Testis (tissue), 3 donors: Measurements from ENCODE around the gene FAM81A. TPM values are rescaled to one million over a fixed set of nuclear protein-coding genes. Genes with fewer than 3 reads are reported as not detected.

Experiments
- DNase-seq: peaks from one replicate; pipeline ENCODE4 v3.0.0-alpha.2; 2019
- H3K27ac ChIP-seq, 2 donors: fragments of 200-600 bp; sonication (generic); one replicate each; pipeline ENCODE4 v1.5.1; 2019
- H3K27me3 ChIP-seq: fragments of 200-600 bp; sonication (generic); one replicate; pipeline ENCODE4 v1.5.1; 2019
- H3K36me3 ChIP-seq: fragments of 200-600 bp; sonication (generic); one replicate; pipeline ENCODE4 v1.5.1; 2017; ENCODE audit warnings: low read depth; ENCODE audit errors: missing control alignments
- H3K4me1 ChIP-seq: fragments of 200-600 bp; sonication (generic); one replicate; pipeline ENCODE4 v1.5.1; 2019
- H3K4me3 ChIP-seq, 2 donors: fragments of 200-600 bp; sonication (generic); one replicate each; pipeline ENCODE4 v1.5.1; 2017 to 2019
- H3K9me3 ChIP-seq: fragments of 200-600 bp; sonication (generic); one replicate; pipeline ENCODE4 v1.5.1; 2017
- CTCF ChIP-seq, 3 experiments: fragments of 450-650 bp in 2 of 3; fragments of 200-600 bp in 1 of 3; sonication (generic) in 1 of 3; IDR thresholded peaks; one replicate each; pipeline ENCODE4 v1.5.1; 2016 to 2019; ENCODE audit warnings: antibody characterized with exemption in 3 of 3, mild to moderate bottlenecking in 2 of 3, moderate library complexity in 1 of 3
- POLR2A ChIP-seq: fragments of 450-650 bp; IDR thresholded peaks from one replicate; pipeline ENCODE4 v1.6.1; 2017; ENCODE audit warnings: antibody characterized with exemption, mild to moderate bottlenecking, moderate library complexity
- WGBS, 2 donors: methylation state at CpG; one replicate each; pipeline ENCODE4 v1.1.5; 2018; 5-methylcytosine and 5-hydroxymethylcytosine counted together
- intact Hi-C: fragments of 100-400 bp; cut with DNase I; formaldehyde crosslinking; loops from one replicate; pipeline ENCODE4 v1.15.1; 2023; ENCODE audit warnings: low total_unique reads
- polyA plus RNA-seq: library from polyadenylated mRNA; stranded (reverse); fragments of 350-450 nt; fragmentation: Illumina TruSeq; extraction: RNeasy Lipid Tissue Mini Kit (QIAGEN cat#74804); gene quantifications from one replicate; pipeline ENCODE4 v1.2.3, GENCODE V29; 2014; ENCODE audit warnings: low read depth, low replicate concordance; ENCODE audit not compliant: insufficient read depth
- total RNA-seq, 2 donors: library from RNA; depleted of rRNA; stranded (reverse); fragments of >200 nt; gene quantifications; one replicate each; pipeline ENCODE4 v1.2.3, GENCODE V29; 2016

Gene FAM81A
- total and polyA plus RNA-seq, 3 donors from 2014 or later, result 4.4 to 5.6 (median 5.1) TPM

GRCh38 chr15:59539799-59540198, 101.8 kb downstream of the FAM81A start:
- no peaks in the 10 kb centered on the region for H3K36me3 ChIP-seq
- H3K27ac ChIP-seq, result no peak overlapping the region
- no peak overlapping the region for H3K4me3 ChIP-seq
- no peaks in the 10 kb centered on the region for H3K27me3 ChIP-seq
- intact Hi-C loops, result no loop called here
- H3K4me1 ChIP-seq, result no peaks in the 10 kb centered on the region
- 83 to 94% methylated on average over 3 of the region's 3 CpGs for WGBS, 2 donors
- no peaks in the 10 kb centered on the region for H3K9me3 ChIP-seq
- no peak for DNase-seq
- TF ChIP-seq CTCF (IDR thresholded peaks at IDR 0.05) (no peak), POLR2A (no peak)

GRCh38 chr15:59540654-59541053, 102.7 kb downstream of the FAM81A start:
- TF ChIP-seq POLR2A, result no peak
- TF ChIP-seq CTCF (IDR thresholded peaks at IDR 0.05), result no peak
- Histone ChIP-seq H3K36me3 (no peaks in the 10 kb centered on the region), H3K9me3 (no peaks in the 10 kb centered on the region), H3K27ac (no peak overlapping the region), H3K27me3 (no peaks in the 10 kb centered on the region), H3K4me1 (no peaks in the 10 kb centered on the region), H3K4me3 (no peak overlapping the region)
- WGBS, 2 donors, result 62 to 68% methylated on average over 3 of the region's 3 CpGs
- intact Hi-C loops, result no loop called here
- DNase-seq, result no peak

GRCh38 chr15:59541750-59542149, 103.8 kb downstream of the FAM81A start:
- H3K27ac ChIP-seq, result no peak overlapping the region
- 82 to 89% methylated on average over 7 to 8 of the region's 8 CpGs for WGBS, 2 donors
- intact Hi-C loops, result no loop called here

DNA sequence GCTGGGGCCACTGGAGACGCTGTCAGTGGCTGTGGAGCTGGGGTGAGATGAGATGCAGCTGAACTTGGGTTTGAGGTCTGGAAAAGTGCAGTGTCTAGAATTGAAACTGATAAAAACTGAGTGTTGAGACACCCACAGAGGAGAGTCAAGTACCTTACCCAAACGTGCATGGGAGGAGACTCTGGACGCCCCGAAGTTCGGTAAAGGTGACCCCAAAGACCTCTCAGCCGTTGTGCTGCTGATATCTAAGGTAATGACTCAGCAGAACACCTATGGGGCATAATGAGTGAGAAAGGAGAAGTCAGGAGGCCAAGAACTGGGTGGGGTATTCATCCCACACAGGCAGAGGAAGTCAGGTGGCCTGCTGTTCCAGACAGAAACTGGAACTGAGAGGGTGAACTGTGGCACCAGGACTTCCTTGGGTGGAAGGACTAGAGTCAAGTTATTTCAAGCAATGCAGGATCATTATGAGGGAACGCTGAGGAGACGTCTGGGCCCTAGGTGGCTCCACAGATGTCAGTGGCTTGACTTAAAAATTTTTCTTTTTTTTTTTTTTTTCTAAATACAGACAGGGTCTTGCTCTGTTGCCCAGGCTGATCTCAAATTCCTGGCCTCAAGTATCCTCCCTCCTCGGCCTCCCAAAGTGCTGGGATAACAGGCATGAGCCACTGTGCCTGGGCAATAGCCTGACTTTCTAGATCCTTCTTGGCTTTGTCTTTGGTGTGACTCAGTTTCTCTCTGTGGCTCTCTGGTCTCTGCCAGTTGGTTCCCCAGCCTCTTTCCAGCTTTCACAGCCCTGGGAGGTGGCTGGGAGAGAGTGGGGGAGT, 105.9 kb downstream of the FAM81A start:
- intact Hi-C loops, result no loop called here
- H3K27me3 ChIP-seq, result no peaks in the 10 kb centered on the region
- no peak overlapping the region for H3K4me3 ChIP-seq
- no peaks in the 10 kb centered on the region for H3K4me1 ChIP-seq
- H3K36me3 ChIP-seq, result no peaks in the 10 kb centered on the region
- no peak overlapping the region for H3K27ac ChIP-seq
- no peak for DNase-seq
- TF ChIP-seq CTCF (IDR thresholded peaks at IDR 0.05), result no peak
- 76 to 78% methylated on average over 9 of the region's 9 CpGs for WGBS, 2 donors
- no peaks in the 10 kb centered on the region for H3K9me3 ChIP-seq

More at GRCh38 chr15:59541750-59542149, 103.8 kb downstream of the FAM81A start:
- Histone ChIP-seq H3K4me1 (no peaks in the 10 kb centered on the region), H3K36me3 (no peaks in the 10 kb centered on the region), H3K9me3 (no peaks in the 10 kb centered on the region), H3K27me3 (no peaks in the 10 kb centered on the region), H3K4me3 (no peak overlapping the region)
- TF ChIP-seq POLR2A, result no peak
- DNase-seq, result no peak

DNA sequence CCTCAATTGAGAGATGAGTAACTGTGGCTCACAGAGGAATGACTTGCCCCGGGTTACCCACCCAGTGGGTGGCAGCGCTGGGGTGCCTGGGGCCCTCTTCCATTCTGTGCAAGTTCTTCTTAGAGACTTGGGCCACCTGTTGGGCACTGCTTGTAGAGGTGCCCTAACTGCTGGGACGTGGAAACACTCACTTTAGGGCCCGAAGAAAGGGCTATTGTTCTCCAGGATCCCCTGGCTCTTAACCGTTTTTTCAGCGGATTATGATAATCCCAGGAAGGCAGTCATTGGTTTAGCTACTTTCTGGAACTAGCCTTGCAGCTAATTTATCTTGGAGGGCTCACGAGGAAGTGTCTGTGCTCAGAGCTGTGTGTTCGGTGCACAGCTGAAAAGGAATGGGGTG, 107.6 kb downstream of the FAM81A start:
- TF ChIP-seq POLR2A (no peak), CTCF (IDR thresholded peaks at IDR 0.05) (no peak)
- Histone ChIP-seq H3K9me3 (no peaks in the 10 kb centered on the region), H3K36me3 (no peaks in the 10 kb centered on the region), H3K27ac (no peak overlapping the region), H3K27me3 (no peaks in the 10 kb centered on the region), H3K4me3 (no peak overlapping the region), H3K4me1 (no peaks in the 10 kb centered on the region)
- no peak for DNase-seq
- intact Hi-C loops, result no loop called here
- 65 to 77% methylated on average over 8 of the region's 8 CpGs for WGBS, 2 donors
